Panc1 (cell line): ENCODE measurements around the gene C3orf22. TPM values are rescaled to one million over a fixed set of nuclear protein-coding genes. Genes with fewer than 3 reads are reported as not detected.

Experiments used
- ATAC-seq: fragments of 200-7000 bp; cut with Tn5 transposase; 2 replicates; pipeline ENCODE4 v1.9.1; 2020; ENCODE audit warnings: mild to moderate bottlenecking, moderate library complexity
- BruUV-seq: library from RNA; stranded (reverse); fragments of 400-500 nt; replicated peaks from 2 replicates; lab custom pipeline; 2021; lab: Mats Ljungman, UMichigan
- CTCF ChIA-PET: fragments of 300-600 bp; sonication (Branson Sonifier 250); formaldehyde crosslinking; loops from one replicate; lab custom pipeline; 2022; ENCODE audit warnings: antibody characterized with exemption; lab: Charles Lee
- POLR2A ChIA-PET: fragments of 300-600 bp; sonication (Branson Sonifier 250); formaldehyde crosslinking; loops from one replicate; lab custom pipeline; 2022; ENCODE audit warnings: antibody characterized with exemption; lab: Charles Lee
- DNase-seq: peaks from one replicate; pipeline ENCODE4 v3.0.0-alpha.2; 2010; ENCODE audit warnings: low read depth, low spot score
- H3K27ac ChIP-seq: 2 replicates; pipeline ENCODE4 v1.5.1; 2011; ENCODE audit warnings: mild to moderate bottlenecking, low read length, inconsistent platforms
- H3K27me3 ChIP-seq: fragments of 200-500 bp; sonication (Bioruptor generic); 2 replicates; pipeline ENCODE4 v1.6.0; 2014; ENCODE audit warnings: low read length, inconsistent platforms; ENCODE audit not compliant: control insufficient read depth, insufficient read depth
- H3K36me3 ChIP-seq: fragments of 200-500 bp; sonication (Bioruptor generic); 2 replicates; pipeline ENCODE4 v1.5.1; 2014; ENCODE audit warnings: inconsistent platforms, mild to moderate bottlenecking, low read length, moderate library complexity; ENCODE audit not compliant: control insufficient read depth, insufficient read depth
- H3K4me1 ChIP-seq: 2 replicates; pipeline ENCODE4 v1.5.1; 2011; ENCODE audit warnings: inconsistent platforms, mild to moderate bottlenecking, low read length, moderate library complexity; ENCODE audit not compliant: control insufficient read depth, insufficient read depth
- H3K4me3 ChIP-seq, 2 experiments: 2 replicates each; pipeline ENCODE4 v1.5.1; 2011 to 2012; ENCODE audit warnings: low read depth in 2 of 2, low read length in 2 of 2, mild to moderate bottlenecking in 2 of 2, inconsistent platforms in 1 of 2, moderate library complexity in 1 of 2
- H3K9me3 ChIP-seq: fragments of 200-500 bp; sonication (Bioruptor generic); 2 replicates; pipeline ENCODE4 v1.5.1; 2014; ENCODE audit warnings: low read depth, mild to moderate bottlenecking, inconsistent platforms, low read length, moderate library complexity; ENCODE audit not compliant: control insufficient read depth, insufficient read depth
- CTCF ChIP-seq: fragments of 450-650 bp; IDR thresholded peaks from 2 replicates; pipeline ENCODE4 v1.5.1; 2017; ENCODE audit warnings: mild to moderate bottlenecking
- POLR2AphosphoS5 ChIP-seq: IDR thresholded peaks from 2 replicates; pipeline ENCODE4 v1.6.1; 2012; ENCODE audit warnings: mild to moderate bottlenecking, low read depth, low read length, moderate library complexity
- REST ChIP-seq, 2 experiments: IDR thresholded peaks; 2 replicates each; pipeline ENCODE4 v1.6.1; 2011 to 2012; ENCODE audit warnings: low read depth in 2 of 2, control low read depth in 1 of 2, low read length in 1 of 2, mild to moderate bottlenecking in 1 of 2, moderate library complexity in 1 of 2; ENCODE audit not compliant: insufficient read depth in 1 of 2
- SIN3A ChIP-seq: IDR thresholded peaks from 2 replicates; pipeline ENCODE4 v1.6.1; 2012; ENCODE audit warnings: low read depth, mild to moderate bottlenecking, low read length, moderate library complexity, borderline replicate concordance; ENCODE audit not compliant: insufficient read depth
- TCF7L2 ChIP-seq: IDR thresholded peaks from 2 replicates; pipeline ENCODE4 v1.6.1; 2011; ENCODE audit warnings: mild to moderate bottlenecking, low read depth, low read length, inconsistent platforms
- in situ Hi-C: cut with HindIII; loops from 2 replicates; pipeline ENCODE4 v1.10.0; 2016; ENCODE audit warnings: low sequenced_read_pairs, low pct_unique_long_range_greater_than_20kb
- intact Hi-C: fragments of 100-400 bp; cut with micrococcal nuclease; formaldehyde crosslinking; loops from one replicate; pipeline ENCODE4 v1.10.0; 2022; ENCODE audit not compliant: unreplicated experiment
- total RNA-seq: library from RNA; stranded (reverse); gene quantifications from one replicate; pipeline ENCODE4 v1.2.1, GENCODE V29; 2021; ENCODE audit not compliant: unreplicated experiment

Gene C3orf22
- total RNA-seq, 1 experiment from 2014 or later: not detected

GRCh38 chr3:126501736-126502135 is 57.0 kb downstream of the C3orf22 start:
- CTCF ChIA-PET: no interaction called here
- no TSS peak for BruUV-seq

GRCh38 chr3:126501054-126501453 is 57.7 kb downstream of the C3orf22 start:
- H3K27me3 ChIP-seq: peaks cover 9% of the 10 kb centered on the region
- intact Hi-C loops: no loop called here
- H3K4me1 ChIP-seq: no peaks in the 10 kb centered on the region
- H3K27ac ChIP-seq: no peak overlapping the region
- ChIA-PET POLR2A (no interaction called here), CTCF (no interaction called here)
- TF ChIP-seq REST (IDR thresholded peaks at IDR 0.05; ENCODE audit: insufficient read depth in 1 of 2, low read depth in 2 of 2, low read length in 1 of 2) (no peak), TCF7L2 (no peak), POLR2AphosphoS5 (no peak), CTCF (no peak), SIN3A (no peak)
- in situ Hi-C loops: no loop called here
- no peaks in the 10 kb centered on the region for H3K9me3 ChIP-seq
- DNase-seq (no peak), ATAC-seq (no peak)
- no peaks in the 10 kb centered on the region for H3K36me3 ChIP-seq
- H3K4me3 ChIP-seq: no peak overlapping the region
- BruUV-seq: no TSS peak

More at GRCh38 chr3:126501736-126502135, 57.0 kb downstream of the C3orf22 start:
- Histone ChIP-seq H3K4me3 (no peak overlapping the region), H3K27me3 (peaks cover 10% of the 10 kb centered on the region), H3K36me3 (no peaks in the 10 kb centered on the region), H3K4me1 (no peaks in the 10 kb centered on the region), H3K9me3 (no peaks in the 10 kb centered on the region), H3K27ac (no peak overlapping the region)
- ATAC-seq: no peak
- no peak for TF ChIP-seq SIN3A
- in situ Hi-C loops (no loop called here), intact Hi-C loops (no loop called here)
- DNase-seq: no peak
- POLR2A ChIA-PET: no interaction called here

- no peak for DNase-seq
Observed at GRCh38 chr3:126500016-126500415, 58.7 kb downstream of the C3orf22 start.

More at GRCh38 chr3:126500016-126500415, 58.7 kb downstream of the C3orf22 start:
- H3K27ac ChIP-seq: no peak overlapping the region
- no peaks in the 10 kb centered on the region for H3K9me3 ChIP-seq
- H3K4me1 ChIP-seq: no peaks in the 10 kb centered on the region; the same call in 1 of the 2 replicates
- no peaks in the 10 kb centered on the region for H3K36me3 ChIP-seq
- H3K27me3 ChIP-seq: peaks cover 7% of the 10 kb centered on the region
- no peak for ATAC-seq
- ChIA-PET POLR2A (no interaction called here), CTCF (no interaction called here)
- TF ChIP-seq CTCF (no peak), SIN3A (no peak), REST (IDR thresholded peaks at IDR 0.05; ENCODE audit: insufficient read depth in 1 of 2, low read depth in 2 of 2, low read length in 1 of 2) (no peak), TCF7L2 (no peak), POLR2AphosphoS5 (no peak)
- H3K4me3 ChIP-seq: no peak overlapping the region
- in situ Hi-C loops (no loop called here), intact Hi-C loops (no loop called here)
- BruUV-seq: no TSS peak
